PC-9 (cell line): ENCODE data around the gene JARID2. TPM values are rescaled to one million over a fixed set of nuclear protein-coding genes. Genes with fewer than 3 reads are reported as not detected.

ENCODE experiments used
- BruUV-seq: library from RNA; stranded (reverse); fragments of 400-500 nt; replicated peaks from 2 replicates; lab custom pipeline; 2021; lab: Mats Ljungman, UMichigan
- CTCF ChIA-PET: fragments of 300-600 bp; sonication (Branson Sonifier 250); formaldehyde crosslinking; loops from one replicate; lab custom pipeline; 2022; ENCODE audit warnings: antibody characterized with exemption; lab: Charles Lee
- POLR2A ChIA-PET: fragments of 300-600 bp; sonication (Branson Sonifier 250); formaldehyde crosslinking; loops from one replicate; lab custom pipeline; 2022; ENCODE audit warnings: antibody characterized with exemption; ENCODE audit not compliant: unreplicated experiment; lab: Charles Lee
- DNase-seq, 2 experiments: peaks; one replicate each; pipeline versions ENCODE4 v3.0.0 to v3.0.0-alpha.2; 2015 to 2022; ENCODE audit warnings: mixed read lengths in 1 of 2
- H2AFZ ChIP-seq: fragments of 200-600 bp; sonication (generic); 2 replicates; pipeline ENCODE4 v1.8.1; 2017; ENCODE audit warnings: antibody characterized with exemption
- H3F3A ChIP-seq: fragments of 200-600 bp; sonication (generic); 2 replicates; pipeline ENCODE4 v1.8.1; 2017; ENCODE audit warnings: antibody characterized with exemption, mild to moderate bottlenecking, low read depth; ENCODE audit not compliant: insufficient read depth
- H3K27ac ChIP-seq: fragments of 200-600 bp; sonication (generic); 2 replicates; pipeline ENCODE4 v1.6.1; 2016; ENCODE audit warnings: mixed run types
- H3K27me3 ChIP-seq: fragments of 200-600 bp; sonication (generic); 2 replicates; pipeline ENCODE4 v1.6.1; 2016; ENCODE audit warnings: low read depth, mixed run types; ENCODE audit not compliant: insufficient read depth
- H3K36me3 ChIP-seq: fragments of 200-600 bp; sonication (generic); 2 replicates; pipeline ENCODE4 v1.6.1; 2016; ENCODE audit warnings: low read depth, mixed run types
- H3K4me1 ChIP-seq: fragments of 200-600 bp; sonication (generic); replicated peaks from 2 replicates; pipeline ENCODE4 v1.6.1; 2016; ENCODE audit warnings: mixed run types; ENCODE audit not compliant: insufficient read depth
- H3K4me2 ChIP-seq: fragments of 200-600 bp; sonication (generic); 2 replicates; pipeline ENCODE4 v1.6.1; 2017; ENCODE audit warnings: mixed run types
- H3K4me3 ChIP-seq: fragments of 200-600 bp; sonication (generic); 2 replicates; pipeline ENCODE4 v1.6.1; 2016; ENCODE audit warnings: mixed run types
- H3K79me2 ChIP-seq: fragments of 200-600 bp; sonication (generic); 2 replicates; pipeline ENCODE4 v1.6.1; 2017; ENCODE audit warnings: low read depth, mixed run types
- H3K9me2 ChIP-seq: fragments of 200-600 bp; sonication (generic); 2 replicates; pipeline ENCODE4 v1.8.1; 2017; ENCODE audit warnings: mild to moderate bottlenecking; ENCODE audit not compliant: insufficient read depth
- H3K9me3 ChIP-seq: fragments of 200-600 bp; sonication (generic); 2 replicates; pipeline ENCODE4 v1.8.1; 2016; ENCODE audit warnings: low read depth; ENCODE audit not compliant: insufficient read depth
- H4K20me1 ChIP-seq: fragments of 200-600 bp; sonication (generic); 2 replicates; pipeline ENCODE4 v1.8.1; 2017; ENCODE audit not compliant: insufficient read depth
- CTCF ChIP-seq: fragments of 200-600 bp; sonication (generic); conservative IDR thresholded peaks from 2 replicates; pipeline ENCODE4 v1.6.1; 2017; ENCODE audit warnings: mixed run types, antibody characterized with exemption, mild to moderate bottlenecking, moderate library complexity
- EZH2 ChIP-seq: fragments of 200-600 bp; sonication (generic); IDR thresholded peaks from 2 replicates; pipeline ENCODE4 v1.8.0; 2017; ENCODE audit warnings: antibody characterized with exemption, low read depth
- intact Hi-C: fragments of 100-400 bp; cut with micrococcal nuclease; formaldehyde crosslinking; loops from one replicate; pipeline ENCODE4 v1.10.0; 2022; ENCODE audit not compliant: unreplicated experiment
- total RNA-seq: library from RNA; stranded (reverse); gene quantifications from 2 replicates; pipeline ENCODE4 v1.2.3, GENCODE V29; 2021

The JARID2 gene
- total RNA-seq, 1 experiment from 2014 or later: 35.0 TPM

GRCh38 chr6:15218401-15218800 is 27.5 kb upstream of the JARID2 start:
- no peaks in the 10 kb centered on the region for H3K9me3 ChIP-seq
- BruUV-seq: no TSS peak
- H3K4me2 ChIP-seq: no peak overlapping the region
- CTCF ChIA-PET: no interaction called here
- peaks cover 13% of the 10 kb centered on the region for H3K4me1 ChIP-seq
- POLR2A ChIA-PET: no interaction called here
- no peaks in the 10 kb centered on the region for H3K9me2 ChIP-seq
- H4K20me1 ChIP-seq: no peaks in the 10 kb centered on the region
- H3K27me3 ChIP-seq: no peaks in the 10 kb centered on the region
- H2AFZ ChIP-seq: no peak overlapping the region
- no peaks in the 10 kb centered on the region for H3K36me3 ChIP-seq
- H3F3A ChIP-seq: peaks cover 6% of the 10 kb centered on the region
- H3K27ac ChIP-seq: no peak overlapping the region
- no peaks in the 10 kb centered on the region for H3K79me2 ChIP-seq
- no peak overlapping the region for H3K4me3 ChIP-seq
- no peak for TF ChIP-seq CTCF
- no peak for TF ChIP-seq EZH2
- intact Hi-C loops: no loop called here
- DNase-seq: no peak

- peaks cover 6% of the 10 kb centered on the region for H3F3A ChIP-seq
- no TSS peak for BruUV-seq
- no peaks in the 10 kb centered on the region for H3K27me3 ChIP-seq
- POLR2A ChIA-PET: no interaction called here
- no peak overlapping the region for H3K27ac ChIP-seq
- no peak overlapping the region for H3K4me2 ChIP-seq
- H3K9me3 ChIP-seq: no peaks in the 10 kb centered on the region
- no peaks in the 10 kb centered on the region for H4K20me1 ChIP-seq
- H3K4me3 ChIP-seq: no peak overlapping the region
- no peak for DNase-seq
- no peak for TF ChIP-seq EZH2
- TF ChIP-seq CTCF: no peak
- no peak overlapping the region for H2AFZ ChIP-seq
- H3K4me1 ChIP-seq: peaks cover 13% of the 10 kb centered on the region
- intact Hi-C loops: no loop called here
- H3K9me2 ChIP-seq: no peaks in the 10 kb centered on the region
- CTCF ChIA-PET: no interaction called here
- no peaks in the 10 kb centered on the region for H3K36me3 ChIP-seq
- no peaks in the 10 kb centered on the region for H3K79me2 ChIP-seq
Observed at GRCh38 chr6:15220062-15220461, 25.8 kb upstream of the JARID2 start.

- POLR2A ChIA-PET: no interaction called here
- no peak for DNase-seq
- H2AFZ ChIP-seq: no peak overlapping the region
- 0 out of 2 replicates have a peak, but pooled peaks cover 4% of the 10 kb centered on the region for H3K9me3 ChIP-seq
- no peaks in the 10 kb centered on the region for H4K20me1 ChIP-seq
- H3K27me3 ChIP-seq: no peaks in the 10 kb centered on the region
- H3F3A ChIP-seq: no peaks in the 10 kb centered on the region
- H3K9me2 ChIP-seq: no peaks in the 10 kb centered on the region
- no peaks in the 10 kb centered on the region for H3K79me2 ChIP-seq
- intact Hi-C loops: no loop called here
- no peak overlapping the region for H3K4me3 ChIP-seq
- H3K4me1 ChIP-seq: no peaks in the 10 kb centered on the region
- no peak overlapping the region for H3K27ac ChIP-seq
- H3K36me3 ChIP-seq: no peaks in the 10 kb centered on the region
- CTCF ChIA-PET: no interaction called here
- no peak overlapping the region for H3K4me2 ChIP-seq
- TF ChIP-seq EZH2 (no peak), CTCF (no peak)
- BruUV-seq: no TSS peak
Observed at GRCh38 chr6:15227827-15228318, 18.0 kb upstream of the JARID2 start.
